WTC11 (cell line): ENCODE data around the gene ADCY10. TPM values are rescaled to one million over a fixed set of nuclear protein-coding genes. Genes with fewer than 3 reads are reported as not detected.

ENCODE experiments used
- ATAC-seq: fragments of 200-7000 bp; cut with Tn5 transposase; 2 replicates; pipeline ENCODE4 v1.10.0; 2021; ENCODE audit warnings: mild to moderate bottlenecking, moderate library complexity
- CTCF ChIA-PET: fragments of 300-600 bp; sonication (Branson Sonifier 250); formaldehyde crosslinking; loops from one replicate; lab custom pipeline; 2021; ENCODE audit warnings: antibody characterized with exemption; lab: Charles Lee
- POLR2A ChIA-PET: fragments of 350-600 bp; sonication (Branson Sonifier 250); formaldehyde crosslinking; loops from one replicate; lab custom pipeline; 2021; ENCODE audit warnings: antibody characterized with exemption; lab: Charles Lee
- DNase-seq: peaks from one replicate; pipeline ENCODE4 v3.0.0; 2021; ENCODE audit warnings: low spot score
- H3K27ac Mint-ChIP-seq: 2 replicates; pipeline ENCODE4 v1.8.0; 2021; ENCODE audit warnings: mixed read lengths
- H3K27me3 Mint-ChIP-seq: 2 replicates; pipeline ENCODE4 v1.8.0; 2021; ENCODE audit warnings: low read depth, mild to moderate bottlenecking, moderate library complexity, mixed read lengths
- H3K36me3 Mint-ChIP-seq: 2 replicates; pipeline ENCODE4 v1.8.0; 2021; ENCODE audit warnings: mixed read lengths
- H3K4me1 Mint-ChIP-seq: 2 replicates; pipeline ENCODE4 v1.8.0; 2022; ENCODE audit warnings: mixed read lengths
- H3K4me3 Mint-ChIP-seq: 2 replicates; pipeline ENCODE4 v1.8.0; 2021; ENCODE audit warnings: mild to moderate bottlenecking, moderate library complexity, mixed read lengths
- H3K9me3 Mint-ChIP-seq: 2 replicates; pipeline ENCODE4 v1.8.0; 2021; ENCODE audit warnings: mixed read lengths
- ATF1 ChIP-seq: sonication (generic); formaldehyde crosslinking; IDR thresholded peaks from 2 replicates; pipeline ENCODE4 v1.8.1; 2023; ENCODE audit warnings: mild to moderate bottlenecking, moderate library complexity, missing genetic modification reagents
- ATF6 ChIP-seq: sonication (generic); formaldehyde crosslinking; IDR thresholded peaks from 2 replicates; pipeline ENCODE4 v1.8.1; 2023; ENCODE audit warnings: mild to moderate bottlenecking, missing genetic modification reagents
- CREM ChIP-seq: sonication (generic); formaldehyde crosslinking; IDR thresholded peaks from 2 replicates; pipeline ENCODE4 v1.8.1; 2022; ENCODE audit warnings: mild to moderate bottlenecking, missing genetic modification reagents, moderate library complexity
- E2F4 ChIP-seq: sonication (generic); formaldehyde crosslinking; IDR thresholded peaks from 2 replicates; pipeline ENCODE4 v1.8.1; 2022; ENCODE audit warnings: low read depth, mild to moderate bottlenecking, moderate library complexity, missing genetic modification reagents, borderline replicate concordance
- ERG ChIP-seq: fragments of 250-450 bp; sonication (Bioruptor Pico); IDR thresholded peaks from 2 replicates; pipeline ENCODE4 v1.8.0; 2021; ENCODE audit warnings: mild to moderate bottlenecking
- FOXJ3 ChIP-seq: sonication (generic); formaldehyde crosslinking; IDR thresholded peaks from 2 replicates; pipeline ENCODE4 v1.9.0; 2021; ENCODE audit warnings: missing genetic modification reagents, mild to moderate bottlenecking, borderline replicate concordance
- FOXP1 ChIP-seq: sonication (generic); formaldehyde crosslinking; IDR thresholded peaks from 2 replicates; pipeline ENCODE4 v1.8.0; 2022; ENCODE audit warnings: missing genetic modification reagents, mild to moderate bottlenecking, moderate library complexity, borderline replicate concordance
- HMGA2 ChIP-seq: fragments of 250-450 bp; sonication (Bioruptor Pico); IDR thresholded peaks from 2 replicates; pipeline ENCODE4 v1.4.0; 2021; ENCODE audit warnings: mild to moderate bottlenecking, moderate library complexity
- JUN ChIP-seq: sonication (generic); formaldehyde crosslinking; IDR thresholded peaks from 2 replicates; pipeline ENCODE4 v1.8.0; 2023; ENCODE audit warnings: mild to moderate bottlenecking, missing genetic modification reagents
- PRDM15 ChIP-seq: sonication (generic); formaldehyde crosslinking; IDR thresholded peaks from 2 replicates; pipeline ENCODE4 v1.8.0; 2022; ENCODE audit warnings: missing genetic modification reagents
- PRRX2 ChIP-seq: fragments of 250-450 bp; sonication (Bioruptor Pico); IDR thresholded peaks from 2 replicates; pipeline ENCODE4 v1.8.0; 2021; ENCODE audit warnings: mild to moderate bottlenecking
- RELA ChIP-seq: sonication (generic); formaldehyde crosslinking; IDR thresholded peaks from 2 replicates; pipeline ENCODE4 v1.8.1; 2022; ENCODE audit warnings: missing genetic modification reagents, mild to moderate bottlenecking, borderline replicate concordance
- RORB ChIP-seq: fragments of 250-450 bp; sonication (Bioruptor Pico); IDR thresholded peaks from 2 replicates; pipeline ENCODE4 v1.9.0; 2021; ENCODE audit warnings: mild to moderate bottlenecking
- SMAD4 ChIP-seq: sonication (generic); formaldehyde crosslinking; IDR thresholded peaks from 2 replicates; pipeline ENCODE4 v1.8.0; 2022; ENCODE audit warnings: mild to moderate bottlenecking, missing genetic modification reagents
- STAT6 ChIP-seq: sonication (generic); formaldehyde crosslinking; conservative IDR thresholded peaks from 2 replicates; pipeline ENCODE4 v1.8.1; 2023; ENCODE audit warnings: mild to moderate bottlenecking, low read depth, missing genetic modification reagents, moderate library complexity
- TCF7 ChIP-seq: sonication (generic); formaldehyde crosslinking; IDR thresholded peaks from 2 replicates; pipeline ENCODE4 v1.8.0; 2022; ENCODE audit warnings: mild to moderate bottlenecking, low read depth, missing genetic modification reagents, moderate library complexity
- TEAD1 ChIP-seq: sonication (generic); formaldehyde crosslinking; IDR thresholded peaks from 2 replicates; pipeline ENCODE4 v1.8.0; 2022; ENCODE audit warnings: mild to moderate bottlenecking, missing genetic modification reagents
- USF2 ChIP-seq: sonication (generic); formaldehyde crosslinking; IDR thresholded peaks from 2 replicates; pipeline ENCODE4 v1.8.1; 2023; ENCODE audit warnings: mild to moderate bottlenecking, missing genetic modification reagents, moderate library complexity
- ZNF396 ChIP-seq: fragments of 250-450 bp; sonication (Bioruptor Pico); IDR thresholded peaks from 2 replicates; pipeline ENCODE4 v1.8.0; 2021; ENCODE audit warnings: mild to moderate bottlenecking, moderate library complexity, borderline replicate concordance
- ZNF423 ChIP-seq: fragments of 250-450 bp; sonication (Bioruptor Pico); IDR thresholded peaks from 2 replicates; pipeline ENCODE4 v2.1.2; 2022; ENCODE audit warnings: mild to moderate bottlenecking, moderate library complexity
- ZSCAN18 ChIP-seq: fragments of 250-450 bp; sonication (Bioruptor Pico); IDR thresholded peaks from 2 replicates; pipeline ENCODE4 v2.1.2; 2022; ENCODE audit warnings: mild to moderate bottlenecking, moderate library complexity
- total RNA-seq: library from RNA; stranded (reverse); gene quantifications from 3 replicates; pipeline ENCODE4 v1.2.3, GENCODE V29; 2021

Gene ADCY10
- total RNA-seq, 1 experiment from 2014 or later, result 0.07 TPM

GRCh38 chr1:167790117-167790516, 123.8 kb downstream of the ADCY10 start (continued):
- TF ChIP-seq ZNF396 (no peak), PRDM15 (CRISPR knock-in tag) (no peak), USF2 (CRISPR knock-in tag) (no peak), SMAD4 (CRISPR knock-in tag) (no peak), RORB (no peak), ATF6 (CRISPR knock-in tag) (no peak), STAT6 (no peak)

- no peak for DNase-seq
- peaks cover 3% of the 10 kb centered on the region for H3K4me1 Mint-ChIP-seq
- no peaks in the 10 kb centered on the region for H3K27me3 Mint-ChIP-seq
- no peak overlapping the region for H3K4me3 Mint-ChIP-seq
- ChIA-PET CTCF (interaction anchor here (0.6 kb wide), 1 partner anchor 528 kb away, joined by 3 read pairs; no protein-coding TSS in a partner anchor), POLR2A (no interaction called here)
- no peak overlapping the region for H3K27ac Mint-ChIP-seq
- H3K36me3 Mint-ChIP-seq, result peaks cover 56% of the 10 kb centered on the region
- ATAC-seq, result no peak
- no peaks in the 10 kb centered on the region for H3K9me3 Mint-ChIP-seq
- TF ChIP-seq PRRX2 (CRISPR knock-in tag), result no peak
- no peak for TF ChIP-seq ATF1 (CRISPR knock-in tag)
- TF ChIP-seq ZSCAN18 (CRISPR knock-in tag), result no peak
- TF ChIP-seq E2F4 (CRISPR knock-in tag), result no peak
- no peak for TF ChIP-seq ZNF423 (CRISPR knock-in tag)
- no peak for TF ChIP-seq JUN
- no peak for TF ChIP-seq TEAD1 (CRISPR knock-in tag)
- TF ChIP-seq FOXJ3, result no peak
- TF ChIP-seq FOXP1 (CRISPR knock-in tag), result no peak
- no peak for TF ChIP-seq ERG (CRISPR knock-in tag)
- no peak for TF ChIP-seq CREM (CRISPR knock-in tag)
- TF ChIP-seq HMGA2 (CRISPR knock-in tag), result no peak
- no peak for TF ChIP-seq RORB
- TF ChIP-seq SMAD4 (CRISPR knock-in tag), result no peak
- TF ChIP-seq TCF7 (CRISPR knock-in tag), result no peak
- no peak for TF ChIP-seq RELA (CRISPR knock-in tag)
- TF ChIP-seq, all 79 proteins: peak for 0
These were observed 124.4 kb downstream of the ADCY10 start for GRCh38 chr1:167789501-167789900.
